Psoas muscle (tissue), 8 donors: ENCODE measurements around the gene WWOX. TPM values are rescaled to one million over a fixed set of nuclear protein-coding genes. Genes with fewer than 3 reads are reported as not detected.

ENCODE experiments used
- ATAC-seq, 4 donors: fragments of 200-7000 bp; cut with Tn5 transposase; one replicate each; pipeline ENCODE4 v1.9.1; 2020; ENCODE audit warnings: moderate library complexity in 3 of 4, mild to moderate bottlenecking in 2 of 4
- DNase-seq, 2 donors: peaks; one replicate each; pipeline ENCODE4 v3.0.0-alpha.2; 2020
- H3K27ac ChIP-seq: fragments of 200-600 bp; one replicate; pipeline ENCODE4 v1.8.0; 2022
- H3K27me3 ChIP-seq, 3 donors: fragments of 200-600 bp in 1 of 3; one replicate each; pipeline versions ENCODE4 v1.6.1 to v1.8.0; 2013 to 2022; ENCODE audit warnings: low read length in 2 of 3, mild to moderate bottlenecking in 2 of 3, moderate library complexity in 1 of 3; ENCODE audit not compliant: insufficient read depth in 3 of 3
- H3K36me3 ChIP-seq, 2 donors: fragments of 200-600 bp in 1 of 2; one replicate each; pipeline versions ENCODE4 v1.6.1 to v1.8.0; 2013 to 2022; ENCODE audit warnings: low read depth in 1 of 2, mild to moderate bottlenecking in 1 of 2, moderate library complexity in 1 of 2; ENCODE audit not compliant: insufficient read depth in 1 of 2
- H3K4me1 ChIP-seq: fragments of 200-600 bp; one replicate; pipeline ENCODE4 v1.8.0; 2022
- H3K4me3 ChIP-seq: fragments of 200-600 bp; one replicate; pipeline ENCODE4 v1.8.0; 2022; ENCODE audit warnings: mild to moderate bottlenecking
- H3K9me3 ChIP-seq: fragments of 200-600 bp; one replicate; pipeline ENCODE4 v1.8.0; 2022
- CTCF ChIP-seq: fragments of 200-600 bp; IDR thresholded peaks from one replicate; pipeline ENCODE4 v1.8.0; 2022; ENCODE audit warnings: antibody characterized with exemption
- WGBS, 3 donors: extraction: QIAGEN DNeasy Blood & Tissue Kit; methylation state at CpG; one replicate each; pipeline versions ENCODE4 v1.1.6 to v1.1.7; 2013; 5-methylcytosine and 5-hydroxymethylcytosine counted together
- intact Hi-C, 2 donors: fragments of 100-400 bp; cut with DNase I; formaldehyde crosslinking; loops; one replicate each; pipeline versions ENCODE4 v1.11.0 to v1.14.2; 2022
- polyA plus RNA-seq, 3 donors: library from polyadenylated mRNA; stranded (reverse); fragments of 200-250 nt; gene quantifications; one replicate each; pipeline ENCODE4 v1.2.3, GENCODE V29; 2013
- total RNA-seq, 4 donors: library from RNA; stranded (reverse); fragmentation: NEBNext Ultra II Directional in 2 of 4; extraction: Animal tissue kit (Norgen Biotek cat#: 25700) in 2 of 4; gene quantifications; one replicate each; pipeline versions ENCODE4 v1.2.1 to v1.2.4, GENCODE V29; 2021 to 2023
- donor health status: healthy with polysubstance abuse.
- donor health status: DM: no; HTN: no; CAD: no; lungs with moderate emphysema.
- donor health status: Bipolar disorder and iron deficiency.
- donor health status: healthy.
- donor health status: DM: yes; HTN: yes; CAD: no.
- donor health status: DM: no; HTN: no; CAD: no.
- donor health status: DM: no; HTN: no; CAD: no.
- donor health status: DM: yes; HTN: yes; CAD: no.

Gene WWOX
- total and polyA plus RNA-seq, 7 donors = 3.1 to 6.6 (median 5.0) TPM

DNA sequence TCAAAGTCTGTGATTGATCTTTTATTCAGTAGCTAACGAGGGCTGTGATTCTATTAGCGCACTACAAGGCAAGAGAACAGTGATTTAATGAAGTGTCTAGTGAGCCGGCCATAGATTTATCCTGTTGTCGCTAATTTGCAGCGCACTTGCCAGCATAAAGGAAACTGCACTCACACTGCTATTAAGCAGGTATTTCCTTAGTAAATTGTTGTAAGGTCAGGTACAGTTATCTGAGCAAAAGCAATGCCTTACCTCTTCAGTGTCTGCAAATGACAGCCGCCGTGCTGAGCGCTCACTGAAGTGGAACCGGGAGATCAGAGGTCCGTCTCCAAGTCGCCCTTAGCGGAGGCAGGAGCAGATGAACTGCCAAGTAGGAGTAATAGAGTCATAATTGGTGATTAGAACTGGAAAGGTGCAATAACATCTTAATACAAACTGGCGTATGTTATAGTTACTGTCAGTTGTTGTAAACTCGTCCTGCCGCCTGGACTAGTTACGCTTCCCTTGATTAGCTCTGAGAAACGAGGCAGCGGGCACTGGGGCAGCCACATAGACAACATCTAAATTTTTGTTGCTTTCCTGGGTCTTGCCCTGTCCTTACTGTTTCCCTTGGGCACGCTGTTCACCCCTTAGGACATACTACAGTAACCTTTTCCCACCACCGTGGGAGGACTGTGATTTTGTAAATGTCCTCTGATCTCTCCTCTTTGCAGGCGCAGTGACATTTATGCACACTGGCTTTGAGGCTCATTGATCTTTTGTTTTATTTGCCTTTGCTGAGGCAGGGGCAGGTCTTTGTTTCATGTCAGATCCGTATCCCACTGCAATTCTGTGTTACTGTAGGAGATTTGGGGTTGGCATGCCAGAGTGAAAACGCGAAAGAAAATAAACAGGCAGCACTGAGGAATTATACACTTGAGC, 363.1 kb downstream of the WWOX start:
- Histone ChIP-seq H3K27me3 (no peaks in the 10 kb centered on the region), H3K36me3 (no peaks in the 10 kb centered on the region), H3K4me3 (no peak overlapping the region), H3K27ac (no peak overlapping the region), H3K9me3 (no peaks in the 10 kb centered on the region), H3K4me1 (no peaks in the 10 kb centered on the region)
- TF ChIP-seq CTCF = no peak
- 83 to 88% (median 86%) methylated on average over 24 of the region's 24 CpGs for WGBS, 3 donors
- ATAC-seq (no peak), DNase-seq (no peak)
- intact Hi-C loops = no loop called here

- H3K4me1 ChIP-seq = no peaks in the 10 kb centered on the region
- 87 to 92% (median 89%) methylated on average over 1 of the region's 1 CpG for WGBS, 3 donors
Measured at GRCh38 chr16:78463591-78463990, 364.1 kb downstream of the WWOX start.

DNA sequence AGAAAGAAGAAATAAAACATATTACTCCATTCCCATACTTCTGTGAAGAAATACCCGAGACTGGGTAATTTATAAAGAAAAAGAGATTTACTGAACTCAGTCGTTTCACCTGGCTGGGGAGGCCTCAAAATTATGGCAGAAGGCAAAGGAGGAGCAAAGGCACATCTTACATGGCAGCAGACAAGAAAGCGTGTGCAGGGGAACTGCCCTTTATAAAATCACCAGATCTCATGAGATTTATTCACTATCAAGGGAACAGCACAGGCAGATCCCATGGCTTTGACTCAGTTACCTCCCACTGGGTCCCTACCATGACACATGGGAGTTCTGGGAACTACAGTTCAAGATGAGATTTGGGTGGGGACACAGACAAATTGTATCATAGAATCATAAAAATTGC, 365.4 kb downstream of the WWOX start:
- intact Hi-C loops = no loop called here
- Histone ChIP-seq H3K4me1 (no peaks in the 10 kb centered on the region), H3K9me3 (no peaks in the 10 kb centered on the region), H3K27ac (no peak overlapping the region), H3K27me3 (no peaks in the 10 kb centered on the region), H3K36me3 (no peaks in the 10 kb centered on the region), H3K4me3 (no peak overlapping the region)
- 95 to 97% (median 97%) methylated on average over 3 of the region's 3 CpGs for WGBS, 3 donors
- DNase-seq = no peak
- TF ChIP-seq CTCF = no peak
- ATAC-seq = no peak

More at GRCh38 chr16:78463591-78463990, 364.1 kb downstream of the WWOX start:
- no peaks in the 10 kb centered on the region for H3K9me3 ChIP-seq
- TF ChIP-seq CTCF = no peak
- no peaks in the 10 kb centered on the region for H3K36me3 ChIP-seq
- DNase-seq (no peak), ATAC-seq (no peak)
- no peak overlapping the region for H3K4me3 ChIP-seq
- intact Hi-C loops = no loop called here
- H3K27me3 ChIP-seq = no peaks in the 10 kb centered on the region
- no peak overlapping the region for H3K27ac ChIP-seq

GRCh38 chr16:78465730-78466129, 366.3 kb downstream of the WWOX start:
- DNase-seq (no peak), ATAC-seq (no peak)
- Histone ChIP-seq H3K4me1 (no peaks in the 10 kb centered on the region), H3K27me3 (no peaks in the 10 kb centered on the region), H3K36me3 (no peaks in the 10 kb centered on the region), H3K27ac (no peak overlapping the region), H3K4me3 (no peak overlapping the region), H3K9me3 (no peaks in the 10 kb centered on the region)
- intact Hi-C loops = no loop called here
- TF ChIP-seq CTCF = no peak
- 97 to 98% (median 97%) methylated on average over 6 of the region's 6 CpGs for WGBS, 3 donors
